ENCODE results near the gene FAM53C. TPM values are rescaled to one million over a fixed set of nuclear protein-coding genes. Genes with fewer than 3 reads are reported as not detected.

FAM53C gene
- polyA plus RNA-seq, 1 donor (not counting 4 experiments of a cell fraction or from before 2014, with no cell fraction given): 24.6 TPM

DNA sequence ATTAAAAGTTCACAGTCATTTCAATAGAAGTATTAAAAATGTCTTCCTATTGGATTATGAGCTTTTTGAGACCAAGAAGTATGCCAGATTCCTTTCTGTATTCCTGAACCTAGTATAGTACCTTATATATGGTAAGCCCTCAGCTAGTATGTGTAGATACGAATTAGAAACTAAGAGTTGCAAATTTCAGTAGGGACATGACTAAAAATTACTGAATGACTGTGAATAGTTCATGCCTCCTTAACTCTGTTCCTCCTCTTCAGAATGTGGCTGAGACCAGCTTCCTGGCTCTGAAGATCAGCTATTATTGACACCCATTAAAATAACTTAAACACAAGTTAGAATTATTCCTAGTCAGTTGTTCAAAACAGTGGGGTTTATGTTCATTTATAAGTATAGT, 34.2 kb downstream of the FAM53C start:
- Histone ChIP-seq H3K4me1 (ENCODE audit: control insufficient read depth, extremely low read depth, insufficient read depth, low read length) (no peaks in the 10 kb centered on the region), H3K27ac (ENCODE audit: control insufficient read depth, insufficient read depth, low read length) (no peak overlapping the region), H3K79me2 (ENCODE audit: control insufficient read depth, insufficient read depth, low read length) (peaks cover 41% of the 10 kb centered on the region), H3K4me3 (ENCODE audit: control insufficient read depth in 2 of 3, extremely low read depth in 1 of 3, insufficient read depth in 2 of 3, low read depth in 1 of 3, low read length in 3 of 3) (no peak overlapping the region), H3K9me3 (ENCODE audit: control insufficient read depth, low read depth, low read length) (no peaks in the 10 kb centered on the region), H3K4me2 (ENCODE audit: control insufficient read depth, extremely low read depth, insufficient read depth, low read depth, low read length) (no peak overlapping the region), H3K36me3 (ENCODE audit: control insufficient read depth in 2 of 2, extremely low read depth in 1 of 2, insufficient read depth in 2 of 2, low read length in 2 of 2) (peaks cover under 1 to 3% of the 10 kb centered on the region in 2 experiments), H2AFZ (ENCODE audit: control insufficient read depth, low read length) (no peak overlapping the region), H3K9me1 (ENCODE audit: control insufficient read depth, extremely low read depth, insufficient read depth, low read length) (no peaks in the 10 kb centered on the region), H3K27me3 (ENCODE audit: control insufficient read depth, extremely low read depth, insufficient read depth, low read length) (no peaks in the 10 kb centered on the region), H3K9ac (ENCODE audit: control insufficient read depth, extremely low read depth, insufficient read depth, low read length) (no peak overlapping the region), H4K20me1 (ENCODE audit: control insufficient read depth, extremely low read depth, insufficient read depth, low read length) (no peaks in the 10 kb centered on the region)
- dilution Hi-C loops (cut with MboI; ENCODE audit: extremely low pct_ligation_motif_present, low sequenced_read_pairs): no loop called here
- no peak for DNase-seq (ENCODE audit: low read depth, low spot score)
- FAIRE-seq: no peak
- TF ChIP-seq EZH2 (IDR thresholded peaks at IDR 0.05; ENCODE audit: low read length): no peak
- TF ChIP-seq, protein P1, sequence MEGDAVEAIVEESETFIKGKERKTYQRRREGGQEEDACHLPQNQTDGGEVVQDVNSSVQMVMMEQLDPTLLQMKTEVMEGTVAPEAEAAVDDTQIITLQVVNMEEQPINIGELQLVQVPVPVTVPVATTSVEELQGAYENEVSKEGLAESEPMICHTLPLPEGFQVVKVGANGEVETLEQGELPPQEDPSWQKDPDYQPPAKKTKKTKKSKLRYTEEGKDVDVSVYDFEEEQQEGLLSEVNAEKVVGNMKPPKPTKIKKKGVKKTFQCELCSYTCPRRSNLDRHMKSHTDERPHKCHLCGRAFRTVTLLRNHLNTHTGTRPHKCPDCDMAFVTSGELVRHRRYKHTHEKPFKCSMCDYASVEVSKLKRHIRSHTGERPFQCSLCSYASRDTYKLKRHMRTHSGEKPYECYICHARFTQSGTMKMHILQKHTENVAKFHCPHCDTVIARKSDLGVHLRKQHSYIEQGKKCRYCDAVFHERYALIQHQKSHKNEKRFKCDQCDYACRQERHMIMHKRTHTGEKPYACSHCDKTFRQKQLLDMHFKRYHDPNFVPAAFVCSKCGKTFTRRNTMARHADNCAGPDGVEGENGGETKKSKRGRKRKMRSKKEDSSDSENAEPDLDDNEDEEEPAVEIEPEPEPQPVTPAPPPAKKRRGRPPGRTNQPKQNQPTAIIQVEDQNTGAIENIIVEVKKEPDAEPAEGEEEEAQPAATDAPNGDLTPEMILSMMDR (optimal IDR thresholded peaks at IDR 0.05 in 1 of 3, IDR thresholded peaks at IDR 0.05 in 1 of 3, conservative IDR thresholded peaks at IDR 0.05 in 1 of 3; ENCODE audit: extremely low read depth in 1 of 3, insufficient read depth in 2 of 3, low read length in 3 of 3): no peak

DNA sequence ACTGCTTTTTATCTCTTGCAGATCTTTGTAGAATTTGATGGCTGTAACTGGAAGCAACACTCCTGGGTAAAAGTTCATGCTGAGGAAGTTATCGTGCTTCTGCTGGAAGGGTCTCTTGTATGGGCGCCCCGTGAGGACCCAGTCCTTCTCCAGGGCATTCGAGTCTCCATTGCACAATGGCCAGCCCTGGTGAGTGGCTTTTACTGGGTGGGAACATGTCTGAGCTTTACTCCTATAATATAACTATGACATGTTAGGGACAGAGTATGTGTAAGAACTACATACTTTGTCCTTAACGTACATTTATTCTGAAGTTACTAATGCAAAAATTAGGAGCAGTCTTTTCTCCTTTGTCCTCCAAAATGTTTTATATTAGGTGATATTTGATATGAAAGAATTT, 34.6 kb downstream of the FAM53C start:
- Histone ChIP-seq H3K27ac (ENCODE audit: control insufficient read depth, insufficient read depth, low read length) (no peak overlapping the region), H2AFZ (ENCODE audit: control insufficient read depth, low read length) (no peak overlapping the region), H3K4me3 (ENCODE audit: control insufficient read depth in 2 of 3, extremely low read depth in 1 of 3, insufficient read depth in 2 of 3, low read depth in 1 of 3, low read length in 3 of 3) (no peak overlapping the region), H3K36me3 (ENCODE audit: control insufficient read depth in 2 of 2, extremely low read depth in 1 of 2, insufficient read depth in 2 of 2, low read length in 2 of 2) (peaks cover 5% of the 10 kb centered on the region in 2 experiments), H3K79me2 (ENCODE audit: control insufficient read depth, insufficient read depth, low read length) (peaks cover 39% of the 10 kb centered on the region), H3K9me3 (ENCODE audit: control insufficient read depth, low read depth, low read length) (no peaks in the 10 kb centered on the region), H4K20me1 (ENCODE audit: control insufficient read depth, extremely low read depth, insufficient read depth, low read length) (no peaks in the 10 kb centered on the region), H3K27me3 (ENCODE audit: control insufficient read depth, extremely low read depth, insufficient read depth, low read length) (no peaks in the 10 kb centered on the region), H3K9me1 (ENCODE audit: control insufficient read depth, extremely low read depth, insufficient read depth, low read length) (no peaks in the 10 kb centered on the region), H3K4me1 (ENCODE audit: control insufficient read depth, extremely low read depth, insufficient read depth, low read length) (no peaks in the 10 kb centered on the region), H3K9ac (ENCODE audit: control insufficient read depth, extremely low read depth, insufficient read depth, low read length) (no peak overlapping the region), H3K4me2 (ENCODE audit: control insufficient read depth, extremely low read depth, insufficient read depth, low read depth, low read length) (no peak overlapping the region)
- no peak for TF ChIP-seq EZH2 (IDR thresholded peaks at IDR 0.05; ENCODE audit: low read length)
- TF ChIP-seq, protein P1 (optimal IDR thresholded peaks at IDR 0.05 in 1 of 3, IDR thresholded peaks at IDR 0.05 in 1 of 3, conservative IDR thresholded peaks at IDR 0.05 in 1 of 3; ENCODE audit: extremely low read depth in 1 of 3, insufficient read depth in 2 of 3, low read length in 3 of 3): no peak
- no peak for DNase-seq (ENCODE audit: low read depth, low spot score)
- FAIRE-seq: no peak
- dilution Hi-C loops (cut with MboI; ENCODE audit: extremely low pct_ligation_motif_present, low sequenced_read_pairs): no loop called here
